22Rv1 (cell line): ENCODE results near the gene ATF3.

Experiments
- H3K27ac ChIP-seq: fragments of 450-650 bp; 2 replicates; pipeline ENCODE4 v1.5.1; 2017
- CTCF ChIP-seq: fragments of 450-650 bp; IDR thresholded peaks from 2 replicates; pipeline ENCODE4 v1.5.1; 2017; ENCODE audit warnings: mild to moderate bottlenecking
- ZFX ChIP-seq: fragments of 450-650 bp; IDR thresholded peaks from 2 replicates; pipeline ENCODE4 v1.6.1; 2017; ENCODE audit warnings: antibody characterized with exemption, borderline replicate concordance

ATF3 gene

DNA sequence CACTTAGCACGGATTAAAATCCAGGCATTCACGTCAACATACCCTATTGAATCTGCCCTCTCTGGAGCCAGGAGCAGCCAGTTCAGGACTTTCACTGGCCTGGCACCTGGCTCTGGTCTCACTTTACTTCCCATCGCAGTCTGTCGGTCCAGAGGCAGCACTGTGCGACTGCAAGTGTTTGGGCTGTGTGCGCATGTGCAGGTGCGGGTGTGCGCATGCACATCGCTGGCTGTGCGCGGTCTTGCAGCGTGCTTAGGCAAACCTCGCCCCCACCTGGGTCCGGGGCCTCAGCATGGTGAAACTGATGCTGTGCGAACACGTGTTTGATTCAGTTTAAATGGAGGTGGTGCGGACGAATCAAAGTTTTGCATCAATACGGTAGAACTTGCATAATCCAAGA is 38.0 kb downstream of the ATF3 start:
- TF ChIP-seq ZFX (no peak), CTCF (no peak)
- no peak overlapping the region for H3K27ac ChIP-seq

GRCh38 chr1:212647004-212647403 is 38.4 kb downstream of the ATF3 start:
- no peak overlapping the region for H3K27ac ChIP-seq
- TF ChIP-seq CTCF = no peak
- TF ChIP-seq ZFX = no peak

- no peak overlapping the region for H3K27ac ChIP-seq
- TF ChIP-seq ZFX = no peak
- no peak for TF ChIP-seq CTCF
Observed at GRCh38 chr1:212648431-212648830, 39.9 kb downstream of the ATF3 start.

DNA sequence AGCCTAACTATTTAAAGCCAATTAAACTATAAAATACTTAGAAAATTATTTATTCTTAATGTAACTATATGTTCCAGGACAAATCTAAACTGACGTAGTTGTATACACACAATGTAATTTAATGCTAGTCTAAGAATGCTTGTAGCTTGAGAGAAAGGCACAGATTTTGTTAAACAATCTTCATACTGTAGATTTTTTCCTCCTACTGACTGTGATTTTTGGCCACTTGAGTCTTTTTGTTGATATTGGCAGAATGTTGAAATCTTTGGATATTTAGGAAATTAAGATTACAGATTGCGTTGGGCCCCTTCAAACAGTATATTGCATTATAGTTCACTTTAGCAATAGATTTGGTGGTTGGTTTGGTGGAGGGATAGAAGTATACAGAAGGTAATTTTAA is 40.5 kb downstream of the ATF3 start:
- no peak for TF ChIP-seq ZFX
- no peak for TF ChIP-seq CTCF
- H3K27ac ChIP-seq = no peak overlapping the region

DNA sequence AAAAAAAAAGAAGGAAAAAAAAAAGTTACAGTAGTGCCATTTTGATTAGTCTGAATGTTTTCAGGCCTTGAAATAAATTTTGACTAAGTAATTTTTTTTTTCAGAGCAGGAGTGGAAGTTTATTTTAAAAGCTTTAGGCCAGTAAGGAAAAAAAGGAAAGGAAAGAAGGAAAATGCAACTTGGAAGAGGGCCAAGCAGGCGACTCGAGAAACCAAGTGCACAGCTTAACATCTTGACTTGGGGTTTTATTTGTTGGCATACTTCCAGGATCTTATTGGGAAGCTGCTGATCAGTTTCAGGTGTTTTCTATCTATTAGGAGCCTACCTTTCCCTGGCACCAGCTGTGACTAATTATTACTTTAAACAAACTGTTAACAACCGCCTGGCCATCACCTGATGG is 41.7 kb downstream of the ATF3 start:
- no peak overlapping the region for H3K27ac ChIP-seq
- TF ChIP-seq CTCF = no peak
- no peak for TF ChIP-seq ZFX

DNA sequence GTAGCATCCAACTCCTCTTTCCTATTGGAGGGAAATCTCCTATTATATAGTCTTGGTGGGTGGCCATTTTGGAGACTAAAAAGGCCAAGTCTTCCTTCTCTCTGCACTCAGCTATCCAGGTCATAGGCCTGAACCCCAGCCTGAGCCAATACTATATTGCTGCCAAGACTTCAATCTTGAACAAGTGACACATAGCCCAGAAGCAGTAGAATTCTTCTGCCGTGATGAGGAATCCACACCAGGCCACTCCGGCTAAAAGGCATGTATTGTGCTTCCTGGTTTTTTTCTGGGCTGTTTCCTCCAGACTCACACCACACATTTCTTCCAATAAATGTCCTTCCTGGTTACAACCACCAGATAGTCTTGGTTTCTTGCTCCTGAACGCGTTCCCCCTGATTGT is 43.0 kb downstream of the ATF3 start:
- TF ChIP-seq CTCF (no peak), ZFX (no peak)
- no peak overlapping the region for H3K27ac ChIP-seq

DNA sequence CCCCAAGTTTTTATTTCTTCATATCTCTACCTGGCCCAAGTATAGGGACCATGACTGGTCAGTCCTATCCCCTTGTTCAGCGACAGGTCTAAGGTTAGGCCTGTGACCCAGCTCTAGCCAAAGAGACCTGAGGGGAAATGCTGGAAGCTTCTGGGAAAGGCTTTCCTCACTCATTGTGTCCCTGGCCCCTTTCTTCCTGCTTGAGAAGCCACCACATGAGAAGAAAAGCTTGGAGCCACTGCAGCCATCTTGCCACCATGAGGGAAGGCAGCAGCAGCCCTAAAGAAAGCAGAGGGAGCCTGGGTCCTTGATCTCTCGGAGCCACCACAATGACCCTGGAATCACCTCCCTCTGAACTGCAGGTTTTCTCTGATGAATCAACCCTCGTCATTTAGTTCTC is 43.4 kb downstream of the ATF3 start:
- TF ChIP-seq ZFX (no peak), CTCF (no peak)
- no peak overlapping the region for H3K27ac ChIP-seq
